ENCODE results near the gene CXCL3.

DNA sequence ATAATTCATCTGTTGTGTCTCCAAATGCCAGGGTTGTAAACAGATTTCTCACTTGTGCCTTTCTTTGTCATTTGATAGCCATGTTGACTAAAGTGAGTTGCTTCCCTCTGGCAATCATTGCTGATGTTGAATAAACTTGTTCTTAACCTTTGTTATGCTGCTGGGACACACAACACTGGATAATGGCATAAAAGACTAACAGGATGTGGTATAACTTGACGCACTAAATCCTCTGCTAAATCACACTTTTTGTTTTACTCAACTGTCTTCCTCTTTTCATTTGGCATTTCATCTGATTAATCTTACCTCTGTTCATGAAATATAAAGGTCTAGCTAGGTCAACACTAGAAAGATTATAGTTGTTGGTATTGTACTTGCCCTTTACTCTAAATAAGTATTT, 22.4 kb downstream of the CXCL3 start:
- TF ChIP-seq, protein P1, sequence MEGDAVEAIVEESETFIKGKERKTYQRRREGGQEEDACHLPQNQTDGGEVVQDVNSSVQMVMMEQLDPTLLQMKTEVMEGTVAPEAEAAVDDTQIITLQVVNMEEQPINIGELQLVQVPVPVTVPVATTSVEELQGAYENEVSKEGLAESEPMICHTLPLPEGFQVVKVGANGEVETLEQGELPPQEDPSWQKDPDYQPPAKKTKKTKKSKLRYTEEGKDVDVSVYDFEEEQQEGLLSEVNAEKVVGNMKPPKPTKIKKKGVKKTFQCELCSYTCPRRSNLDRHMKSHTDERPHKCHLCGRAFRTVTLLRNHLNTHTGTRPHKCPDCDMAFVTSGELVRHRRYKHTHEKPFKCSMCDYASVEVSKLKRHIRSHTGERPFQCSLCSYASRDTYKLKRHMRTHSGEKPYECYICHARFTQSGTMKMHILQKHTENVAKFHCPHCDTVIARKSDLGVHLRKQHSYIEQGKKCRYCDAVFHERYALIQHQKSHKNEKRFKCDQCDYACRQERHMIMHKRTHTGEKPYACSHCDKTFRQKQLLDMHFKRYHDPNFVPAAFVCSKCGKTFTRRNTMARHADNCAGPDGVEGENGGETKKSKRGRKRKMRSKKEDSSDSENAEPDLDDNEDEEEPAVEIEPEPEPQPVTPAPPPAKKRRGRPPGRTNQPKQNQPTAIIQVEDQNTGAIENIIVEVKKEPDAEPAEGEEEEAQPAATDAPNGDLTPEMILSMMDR (IDR thresholded peaks at IDR 0.05) = no peak
- TF ChIP-seq POLR2A (IDR thresholded peaks at IDR 0.05) (no peak), EP300 (IDR thresholded peaks at IDR 0.05) (peak in 1 of 2 donors; percentile 14)

All from tibial nerve (tissue), 4 donors.